Liver (tissue), 3 donors: ENCODE results near the gene TSSC4.

ENCODE experiments used
- ATF3 ChIP-seq: IDR thresholded peaks from 2 replicates; pipeline ENCODE4 v1.6.1; 2016; ENCODE audit warnings: antibody characterized with exemption
- CTCF ChIP-seq: fragments of 150-350 bp; IDR thresholded peaks from 2 replicates; pipeline ENCODE4 v1.5.1; 2017; ENCODE audit warnings: improper control_type of control experiment, low read depth, low read length; ENCODE audit not compliant: missing input control
- FOXA1 ChIP-seq: IDR thresholded peaks from 2 replicates; pipeline ENCODE4 v1.6.1; 2016; ENCODE audit warnings: antibody characterized with exemption
- GABPA ChIP-seq, 2 donors: IDR thresholded peaks in 1 of 2; conservative IDR thresholded peaks in 1 of 2; 2 replicates each; pipeline ENCODE4 v1.6.1; 2016; ENCODE audit warnings: antibody characterized with exemption in 2 of 2, mild to moderate bottlenecking in 1 of 2, moderate library complexity in 1 of 2
- JUND ChIP-seq, 2 donors: IDR thresholded peaks; 2 replicates each; pipeline ENCODE4 v1.6.1; 2016; ENCODE audit warnings: antibody characterized with exemption in 2 of 2
- MAX ChIP-seq: IDR thresholded peaks from 2 replicates; pipeline ENCODE4 v1.6.1; 2016; ENCODE audit warnings: antibody characterized with exemption
- RAD21 ChIP-seq, 2 donors: IDR thresholded peaks; 2 replicates each; pipeline ENCODE4 v1.6.1; 2016; ENCODE audit warnings: antibody characterized with exemption in 2 of 2, mild to moderate bottlenecking in 2 of 2
- REST ChIP-seq: IDR thresholded peaks from 2 replicates; pipeline ENCODE4 v1.6.1; 2016; ENCODE audit warnings: antibody characterized with exemption, mild to moderate bottlenecking
- RXRA ChIP-seq, 2 donors: IDR thresholded peaks; 2 replicates each; pipeline ENCODE4 v1.6.1; 2017 to 2018; ENCODE audit warnings: antibody characterized with exemption in 2 of 2, mild to moderate bottlenecking in 1 of 2
- SP1 ChIP-seq: IDR thresholded peaks from 2 replicates; pipeline ENCODE4 v1.6.1; 2018; ENCODE audit warnings: antibody characterized with exemption, mild to moderate bottlenecking
- TAF1 ChIP-seq: conservative IDR thresholded peaks from 2 replicates; pipeline ENCODE4 v1.6.1; 2016; ENCODE audit warnings: antibody characterized with exemption, mild to moderate bottlenecking
- ZBTB33 ChIP-seq: IDR thresholded peaks from 2 replicates; pipeline ENCODE4 v1.6.1; 2016; ENCODE audit warnings: antibody characterized with exemption
- donor health status: healthy.
- donor health status: healthy.

GRCh38 chr11:2398664-2399355, 1.7 kb upstream of the TSSC4 start:
- no peak for TF ChIP-seq CTCF
- no peak for TF ChIP-seq REST
- no peak for TF ChIP-seq RAD21 (IDR thresholded peaks at IDR 0.05)
- TF ChIP-seq ATF3, result no peak
- TF ChIP-seq ZBTB33, result no peak
- TF ChIP-seq MAX, result no peak
- no peak for TF ChIP-seq FOXA1
- TF ChIP-seq RXRA (IDR thresholded peaks at IDR 0.05), result no peak
- no peak for TF ChIP-seq TAF1
- no peak for TF ChIP-seq JUND (IDR thresholded peaks at IDR 0.05)
- TF ChIP-seq GABPA (IDR thresholded peaks at IDR 0.05 in 1 of 2, conservative IDR thresholded peaks at IDR 0.05 in 1 of 2), result no peak
- no peak for TF ChIP-seq SP1
